ENCODE data around the gene LGALS9.

Gene LGALS9

GRCh38 chr17:27596566-27597187, 34.3 kb upstream of the LGALS9 start:
- TF ChIP-seq CTCF (IDR thresholded peaks at IDR 0.05; ENCODE audit: low read depth, low read length): no peak
- in situ Hi-C loops (cut with HindIII; ENCODE audit: low sequenced_read_pairs): no loop called here
- no peak overlapping the region for H3K4me3 ChIP-seq (ENCODE audit: low read depth, low read length)
- no peak for DNase-seq (ENCODE audit: low read depth, low spot score)

DNA sequence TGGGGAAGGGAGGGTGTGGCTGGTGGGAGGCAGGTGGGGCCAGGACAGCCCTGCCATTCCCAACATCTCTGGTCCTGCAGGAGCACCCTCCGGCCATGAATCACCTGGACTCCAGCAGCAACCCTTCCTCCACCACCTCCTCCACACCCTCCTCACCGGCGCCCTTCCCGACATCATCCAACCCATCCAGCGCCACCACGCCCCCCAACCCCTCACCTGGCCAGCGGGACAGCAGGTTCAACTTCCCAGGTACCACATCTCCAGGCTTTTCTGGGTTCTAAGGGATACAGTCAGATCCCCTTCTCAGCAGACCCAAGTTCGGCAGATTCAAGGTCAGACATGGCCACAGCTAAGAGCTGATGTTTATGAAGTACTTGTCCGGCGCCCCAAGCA, 33.8 kb upstream of the LGALS9 start:
- in situ Hi-C loops (cut with HindIII; ENCODE audit: low sequenced_read_pairs): no loop called here
- no peak overlapping the region for H3K4me3 ChIP-seq (ENCODE audit: low read depth, low read length)
- TF ChIP-seq CTCF (IDR thresholded peaks at IDR 0.05; ENCODE audit: low read depth, low read length): no peak

DNA sequence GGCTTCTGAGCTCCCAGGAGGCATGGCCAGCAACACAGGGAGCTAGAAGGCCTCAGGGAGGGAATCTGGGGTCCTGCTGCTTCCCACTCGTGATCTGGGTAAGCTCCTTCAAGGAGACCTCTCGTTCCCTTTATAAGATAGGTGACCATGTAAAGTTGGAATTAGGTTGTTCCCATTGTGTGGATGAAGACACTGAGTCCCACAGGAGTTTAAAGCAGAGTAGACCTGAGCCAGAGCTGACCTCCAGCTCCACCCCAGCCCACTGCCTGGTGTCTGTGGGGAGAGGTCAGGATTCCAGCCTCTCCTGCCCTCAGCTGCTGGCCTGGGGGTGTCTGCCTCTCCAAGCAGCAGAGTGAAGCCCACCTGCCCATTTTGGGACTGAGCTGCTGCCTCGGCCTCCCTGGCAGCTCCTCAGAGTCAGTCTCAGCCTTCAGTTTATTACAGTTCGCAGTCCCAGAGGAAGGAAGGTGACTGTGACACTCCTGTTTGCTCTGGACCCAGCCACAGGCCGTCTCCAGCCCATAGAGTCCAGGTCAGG, 33.1 kb upstream of the LGALS9 start:
- TF ChIP-seq CTCF (IDR thresholded peaks at IDR 0.05; ENCODE audit: low read depth, low read length): no peak
- no peak overlapping the region for H3K4me3 ChIP-seq (ENCODE audit: low read depth, low read length)
- no peak for DNase-seq (ENCODE audit: low read depth, low spot score)
- in situ Hi-C loops (cut with HindIII; ENCODE audit: low sequenced_read_pairs): no loop called here

More for the DNA sequence above, 33.8 kb upstream of the LGALS9 start:
- DNase-seq (ENCODE audit: low read depth, low spot score): no peak

- TF ChIP-seq CTCF (IDR thresholded peaks at IDR 0.05; ENCODE audit: low read depth, low read length): no peak
- no peak for DNase-seq (ENCODE audit: low read depth, low spot score)
- H3K4me3 ChIP-seq (ENCODE audit: low read depth, low read length): no peak overlapping the region
- in situ Hi-C loops (cut with HindIII; ENCODE audit: low sequenced_read_pairs): no loop called here
Measured at GRCh38 chr17:27598337-27599050, 32.5 kb upstream of the LGALS9 start.

DNA sequence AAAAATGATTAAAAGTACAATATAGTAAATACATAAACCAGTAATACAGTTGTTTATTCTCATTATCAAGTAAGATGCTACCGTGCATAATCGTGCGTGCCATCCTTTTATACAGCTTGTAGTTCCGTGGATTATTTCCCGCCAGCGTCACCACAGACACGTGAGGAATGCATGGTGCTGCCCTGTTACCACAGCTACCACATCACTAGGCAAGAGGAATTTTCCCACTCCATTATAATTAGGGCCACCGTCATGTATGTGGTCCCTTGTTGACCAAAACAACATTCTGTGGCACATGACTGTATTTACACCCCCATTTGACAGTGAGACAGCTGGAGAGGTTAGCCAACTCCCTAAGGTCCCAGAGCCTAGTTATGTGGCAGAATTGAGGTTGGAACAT, 30.5 kb upstream of the LGALS9 start:
- peak; percentile 41 for DNase-seq (ENCODE audit: low read depth, low spot score)
- no peak overlapping the region for H3K4me3 ChIP-seq (ENCODE audit: low read depth, low read length)
- no peak for TF ChIP-seq CTCF (IDR thresholded peaks at IDR 0.05; ENCODE audit: low read depth, low read length)
- in situ Hi-C loops (cut with HindIII; ENCODE audit: low sequenced_read_pairs): no loop called here

GRCh38 chr17:27601069-27601974, 29.7 kb upstream of the LGALS9 start:
- H3K4me3 ChIP-seq (ENCODE audit: low read depth, low read length): no peak overlapping the region
- TF ChIP-seq CTCF (IDR thresholded peaks at IDR 0.05; ENCODE audit: low read depth, low read length): peak; percentile 89
- in situ Hi-C loops (cut with HindIII; ENCODE audit: low sequenced_read_pairs): no loop called here
- peak; percentile 81 for DNase-seq (ENCODE audit: low read depth, low spot score)
